Neural crest cell (in vitro differentiated cells): Measurements from ENCODE around the gene SNRPA. TPM values are rescaled to one million over a fixed set of nuclear protein-coding genes. Genes with fewer than 3 reads are reported as not detected.
A peak's percentile ranks its signal among the peaks of the same experiment; 100 is the strongest.
"Not testable (repeated sequence)": the region's sequence is repeated elsewhere in the genome, so short reads cannot be mapped to it uniquely, and the experiment has no call there.

Experiments used
- DNase-seq: peaks from one replicate; pipeline ENCODE4 v3.0.0; 2021; ENCODE audit warnings: low read depth, mixed read lengths, low spot score
- H3K27ac Mint-ChIP-seq: one replicate; pipeline ENCODE4 v1.8.0; 2021; ENCODE audit warnings: mild to moderate bottlenecking, mixed read lengths; ENCODE audit not compliant: unreplicated experiment
- H3K27me3 Mint-ChIP-seq: 2 replicates; pipeline ENCODE4 v1.8.0; 2021; ENCODE audit warnings: low read depth, mild to moderate bottlenecking, mixed read lengths
- H3K36me3 Mint-ChIP-seq: 2 replicates; pipeline ENCODE4 v1.8.0; 2021; ENCODE audit warnings: low read depth, mild to moderate bottlenecking, mixed read lengths
- H3K4me1 Mint-ChIP-seq: 2 replicates; pipeline ENCODE4 v1.8.0; 2021; ENCODE audit warnings: mixed read lengths
- H3K4me3 Mint-ChIP-seq: one replicate; pipeline ENCODE4 v1.8.0; 2021; ENCODE audit warnings: mild to moderate bottlenecking, mixed read lengths
- H3K9me3 Mint-ChIP-seq: 2 replicates; pipeline ENCODE4 v1.8.0; 2021; ENCODE audit warnings: mixed read lengths
- total RNA-seq: library from RNA; stranded (reverse); gene quantifications from 2 replicates; pipeline ENCODE4 v1.2.1, GENCODE V29; 2021
- TF ChIP-seq, protein P1 (sequence below): fragments of 200-600 bp; sonication (generic); conservative IDR thresholded peaks from 2 replicates; pipeline ENCODE4 v1.5.0; 2021; ENCODE audit warnings: antibody characterized with exemption, mild to moderate bottlenecking

SNRPA gene
- total RNA-seq, 1 donor from 2014 or later: 214 TPM

DNA sequence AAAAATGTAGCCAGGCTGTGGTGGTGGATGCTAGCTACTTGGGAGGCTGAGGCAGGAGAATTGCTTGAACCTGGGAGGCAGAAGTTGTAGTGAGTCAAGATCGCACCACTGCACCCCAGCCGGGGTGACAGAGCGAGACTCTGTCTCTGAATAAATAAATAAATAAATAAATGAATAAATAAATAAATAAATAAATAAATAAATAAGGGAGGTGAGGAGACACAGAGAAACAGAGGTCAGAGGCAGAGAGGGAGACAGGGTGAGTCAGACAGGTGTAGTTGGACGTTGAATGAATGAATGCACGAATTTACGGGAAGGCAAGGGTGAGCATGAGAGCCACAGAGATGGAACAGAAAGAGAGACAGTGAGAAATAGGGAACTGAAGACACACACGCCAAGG is 30.1 kb downstream of the SNRPA start:
- peaks cover 5% of the 10 kb centered on the region for H3K36me3 Mint-ChIP-seq
- no peaks in the 10 kb centered on the region for H3K27me3 Mint-ChIP-seq
- peaks cover 28% of the 10 kb centered on the region for H3K4me1 Mint-ChIP-seq
- H3K9me3 Mint-ChIP-seq: no peaks in the 10 kb centered on the region
- no peak for DNase-seq
- H3K27ac Mint-ChIP-seq: no peak overlapping the region
- TF ChIP-seq, protein P1, sequence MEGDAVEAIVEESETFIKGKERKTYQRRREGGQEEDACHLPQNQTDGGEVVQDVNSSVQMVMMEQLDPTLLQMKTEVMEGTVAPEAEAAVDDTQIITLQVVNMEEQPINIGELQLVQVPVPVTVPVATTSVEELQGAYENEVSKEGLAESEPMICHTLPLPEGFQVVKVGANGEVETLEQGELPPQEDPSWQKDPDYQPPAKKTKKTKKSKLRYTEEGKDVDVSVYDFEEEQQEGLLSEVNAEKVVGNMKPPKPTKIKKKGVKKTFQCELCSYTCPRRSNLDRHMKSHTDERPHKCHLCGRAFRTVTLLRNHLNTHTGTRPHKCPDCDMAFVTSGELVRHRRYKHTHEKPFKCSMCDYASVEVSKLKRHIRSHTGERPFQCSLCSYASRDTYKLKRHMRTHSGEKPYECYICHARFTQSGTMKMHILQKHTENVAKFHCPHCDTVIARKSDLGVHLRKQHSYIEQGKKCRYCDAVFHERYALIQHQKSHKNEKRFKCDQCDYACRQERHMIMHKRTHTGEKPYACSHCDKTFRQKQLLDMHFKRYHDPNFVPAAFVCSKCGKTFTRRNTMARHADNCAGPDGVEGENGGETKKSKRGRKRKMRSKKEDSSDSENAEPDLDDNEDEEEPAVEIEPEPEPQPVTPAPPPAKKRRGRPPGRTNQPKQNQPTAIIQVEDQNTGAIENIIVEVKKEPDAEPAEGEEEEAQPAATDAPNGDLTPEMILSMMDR: no peak
- no peak overlapping the region for H3K4me3 Mint-ChIP-seq

DNA sequence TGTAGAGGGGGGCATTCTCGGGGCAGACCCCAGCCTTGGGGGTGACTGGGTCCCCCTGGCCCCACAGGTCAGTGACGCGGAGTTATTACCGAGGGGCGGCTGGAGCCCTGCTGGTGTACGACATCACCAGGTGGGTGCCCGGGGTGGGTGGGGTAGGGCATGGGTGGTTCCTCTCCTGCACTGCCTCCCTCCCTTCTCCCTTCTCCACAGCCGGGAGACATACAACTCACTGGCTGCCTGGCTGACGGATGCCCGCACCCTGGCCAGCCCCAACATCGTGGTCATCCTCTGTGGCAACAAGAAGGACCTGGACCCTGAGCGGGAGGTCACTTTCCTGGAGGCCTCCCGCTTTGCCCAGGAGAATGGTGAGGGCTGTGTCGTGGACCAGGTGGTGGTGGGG is 32.7 kb downstream of the SNRPA start:
- TF ChIP-seq, protein P1: no peak
- no peaks in the 10 kb centered on the region for H3K27me3 Mint-ChIP-seq
- H3K4me3 Mint-ChIP-seq: no peak overlapping the region
- H3K27ac Mint-ChIP-seq: no peak overlapping the region
- DNase-seq: no peak
- peaks cover 8% of the 10 kb centered on the region for H3K4me1 Mint-ChIP-seq
- H3K36me3 Mint-ChIP-seq: peaks cover 5% of the 10 kb centered on the region
- no peaks in the 10 kb centered on the region for H3K9me3 Mint-ChIP-seq

DNA sequence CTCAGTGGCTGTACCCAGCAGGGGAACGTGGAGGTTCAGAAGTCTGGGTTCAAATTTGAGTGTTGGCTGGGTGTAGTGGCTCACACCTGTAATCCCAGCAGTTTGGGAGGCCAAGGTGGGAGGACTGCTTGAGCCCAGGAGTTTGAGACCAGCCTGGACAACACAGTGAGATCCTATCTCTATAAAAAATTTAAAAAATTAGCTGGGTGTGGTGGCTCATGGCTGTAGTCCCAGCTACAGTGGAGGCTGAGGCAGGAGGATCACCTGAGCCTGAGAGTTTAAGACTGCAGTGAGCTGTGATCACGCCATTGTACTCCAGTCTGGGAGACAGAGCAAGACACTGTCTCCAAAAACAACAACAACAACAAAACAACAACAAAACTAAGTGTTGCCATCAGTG is 33.1 kb downstream of the SNRPA start:
- H3K4me3 Mint-ChIP-seq, H3K36me3 Mint-ChIP-seq, DNase-seq, H3K27ac Mint-ChIP-seq, H3K27me3 Mint-ChIP-seq, H3K4me1 Mint-ChIP-seq, H3K9me3 Mint-ChIP-seq: not testable (repeated sequence)

DNA sequence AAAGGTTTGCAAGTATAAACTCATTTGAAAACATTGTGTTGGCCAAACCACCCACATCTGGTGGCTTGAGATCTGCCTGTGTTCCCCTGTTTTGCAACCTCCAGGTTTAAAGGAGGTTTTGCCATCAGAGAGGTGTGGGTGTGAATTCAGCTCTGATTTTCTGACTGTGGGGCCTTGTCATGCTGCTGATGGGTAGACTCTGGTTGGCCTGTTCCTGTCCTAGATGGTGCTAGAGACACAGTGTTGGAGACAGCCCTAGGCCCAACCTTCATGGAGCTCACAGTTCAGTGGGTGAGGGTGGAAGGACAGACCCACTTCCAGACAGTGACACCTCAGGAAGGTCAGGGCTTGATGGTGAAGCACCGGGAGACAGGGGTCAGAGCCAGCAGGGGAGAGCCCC is 34.5 kb downstream of the SNRPA start:
- no peak for DNase-seq
- no peak overlapping the region for H3K4me3 Mint-ChIP-seq
- no peak overlapping the region for H3K27ac Mint-ChIP-seq
- peaks cover 9% of the 10 kb centered on the region for H3K36me3 Mint-ChIP-seq
- H3K27me3 Mint-ChIP-seq: no peaks in the 10 kb centered on the region
- TF ChIP-seq, protein P1: no peak
- H3K4me1 Mint-ChIP-seq: no peaks in the 10 kb centered on the region
- H3K9me3 Mint-ChIP-seq: no peaks in the 10 kb centered on the region

DNA sequence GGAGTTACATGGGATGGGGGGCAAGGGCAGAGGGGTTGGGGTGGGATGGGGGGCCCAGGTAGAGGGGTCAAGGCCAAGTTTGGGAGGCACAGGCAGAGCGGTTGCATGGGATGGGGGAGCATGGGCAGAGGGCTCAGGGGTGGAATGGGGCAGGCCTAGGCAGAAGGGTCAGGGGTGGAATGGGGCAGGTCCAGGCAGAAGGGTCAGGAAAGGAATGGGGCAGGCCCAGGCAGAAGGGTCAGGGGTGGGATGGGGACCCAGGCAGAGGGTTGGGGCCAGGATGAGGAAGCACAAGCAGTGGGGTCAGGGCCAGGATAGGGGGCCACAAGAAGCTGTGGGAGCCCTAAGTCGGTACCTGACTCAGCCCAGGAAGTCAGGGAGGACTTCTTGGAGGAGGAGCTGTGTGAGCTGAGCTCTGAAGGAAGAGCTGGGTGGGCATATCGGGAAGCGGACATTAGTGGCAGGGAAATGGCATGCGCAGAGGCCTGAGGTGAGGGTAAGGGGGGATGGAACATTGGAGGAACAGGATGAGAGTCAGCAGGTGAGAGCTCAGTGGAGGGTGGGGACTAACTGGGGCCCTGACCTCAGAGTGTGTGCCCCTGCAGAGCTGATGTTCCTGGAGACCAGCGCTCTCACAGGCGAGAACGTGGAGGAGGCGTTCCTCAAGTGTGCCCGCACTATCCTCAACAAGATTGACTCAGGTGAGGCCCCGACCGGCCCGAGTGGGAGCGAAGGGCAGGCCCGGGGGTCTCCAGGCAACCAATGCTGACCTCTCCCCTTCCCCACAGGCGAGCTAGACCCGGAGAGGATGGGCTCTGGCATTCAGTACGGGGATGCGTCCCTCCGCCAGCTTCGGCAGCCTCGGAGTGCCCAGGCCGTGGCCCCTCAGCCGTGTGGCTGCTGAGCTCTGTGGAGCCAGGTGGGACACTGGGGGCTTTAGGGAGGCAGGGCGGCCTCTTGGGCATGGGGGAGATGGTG is 35.3 kb downstream of the SNRPA start:
- no peak for DNase-seq
- Mint-ChIP-seq H3K9me3 (no peaks in the 10 kb centered on the region), H3K4me1 (peaks cover 4% of the 10 kb centered on the region), H3K4me3 (no peak overlapping the region), H3K27me3 (no peaks in the 10 kb centered on the region), H3K36me3 (peaks cover 8% of the 10 kb centered on the region), H3K27ac (no peak overlapping the region)
- TF ChIP-seq, protein P1: no peak

DNA sequence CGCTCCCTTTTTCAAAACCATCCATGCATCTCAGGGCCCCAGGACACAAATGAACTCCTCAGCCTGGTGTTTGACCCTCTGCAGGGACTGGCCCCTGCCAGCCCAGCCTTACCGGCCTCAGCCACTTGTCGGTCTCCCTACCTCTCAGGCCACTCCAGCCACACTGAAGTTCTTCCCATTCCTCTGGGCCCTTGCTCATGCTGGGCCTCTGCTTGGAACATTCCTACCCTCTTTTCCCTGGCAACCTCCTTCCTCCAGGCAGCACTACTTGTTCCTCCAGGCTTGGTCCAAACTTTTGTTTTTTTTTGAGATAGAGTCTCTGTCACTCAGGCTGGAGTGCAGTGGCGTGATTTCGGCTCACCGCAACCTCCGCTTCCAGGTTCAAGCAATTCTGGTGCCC is 40.3 kb downstream of the SNRPA start:
- peaks cover 4% of the 10 kb centered on the region for H3K36me3 Mint-ChIP-seq
- no peak overlapping the region for H3K4me3 Mint-ChIP-seq
- H3K27me3 Mint-ChIP-seq: no peaks in the 10 kb centered on the region
- TF ChIP-seq, protein P1: no peak
- peaks cover 7% of the 10 kb centered on the region for H3K4me1 Mint-ChIP-seq
- no peaks in the 10 kb centered on the region for H3K9me3 Mint-ChIP-seq
- no peak for DNase-seq
- H3K27ac Mint-ChIP-seq: peak overlapping the region; percentile 81
